GM23338 (cell line): Measurements from ENCODE around the gene WDR17. TPM values are rescaled to one million over a fixed set of nuclear protein-coding genes. Genes with fewer than 3 reads are reported as not detected.

Source experiments
- ATAC-seq: fragments of 200-7000 bp; cut with Tn5 transposase; 3 replicates; pipeline ENCODE4 v1.9.1; 2020
- DNase-seq: peaks from one replicate; pipeline ENCODE4 v3.0.0-alpha.2; 2015; ENCODE audit warnings: low spot score
- H2AFZ ChIP-seq: fragments of 200-600 bp; sonication (generic); 2 replicates; pipeline ENCODE4 v1.8.0; 2016; ENCODE audit warnings: antibody characterized with exemption, mild to moderate bottlenecking, moderate library complexity
- H3F3A ChIP-seq: fragments of 200-600 bp; sonication (generic); replicated peaks from 2 replicates; pipeline ENCODE4 v1.8.0; 2017; ENCODE audit warnings: antibody characterized with exemption, mixed run types, low read depth
- H3K27ac ChIP-seq: fragments of 200-600 bp; sonication (generic); 2 replicates; pipeline ENCODE4 v1.6.1; 2016; ENCODE audit warnings: low read depth
- H3K27me3 ChIP-seq: fragments of 200-600 bp; sonication (generic); 2 replicates; pipeline ENCODE4 v1.8.0; 2016; ENCODE audit warnings: mild to moderate bottlenecking, mixed run types, moderate library complexity; ENCODE audit not compliant: insufficient read depth
- H3K36me3 ChIP-seq: fragments of 200-600 bp; sonication (generic); 2 replicates; pipeline ENCODE4 v1.8.0; 2016; ENCODE audit warnings: mild to moderate bottlenecking; ENCODE audit not compliant: insufficient read depth
- H3K4me1 ChIP-seq: fragments of 200-600 bp; sonication (generic); 2 replicates; pipeline ENCODE4 v1.8.0; 2016; ENCODE audit warnings: mild to moderate bottlenecking, moderate library complexity; ENCODE audit not compliant: insufficient read depth
- H3K4me2 ChIP-seq: fragments of 200-600 bp; sonication (generic); 2 replicates; pipeline ENCODE4 v1.7.1; 2017; ENCODE audit warnings: mixed run types
- H3K4me3 ChIP-seq: fragments of 200-600 bp; sonication (generic); 2 replicates; pipeline ENCODE4 v1.6.1; 2016; ENCODE audit warnings: mixed run types
- H3K79me2 ChIP-seq: fragments of 200-600 bp; sonication (generic); replicated peaks from 2 replicates; pipeline ENCODE4 v1.8.0; 2017; ENCODE audit warnings: mild to moderate bottlenecking; ENCODE audit not compliant: insufficient read depth
- H3K9me2 ChIP-seq: fragments of 200-600 bp; sonication (generic); 2 replicates; pipeline ENCODE4 v1.8.0; 2017; ENCODE audit not compliant: insufficient read depth
- H4K20me1 ChIP-seq: fragments of 200-600 bp; sonication (generic); replicated peaks from 2 replicates; pipeline ENCODE4 v1.8.0; 2017; ENCODE audit warnings: mild to moderate bottlenecking; ENCODE audit not compliant: insufficient read depth
- H3K27ac Mint-ChIP-seq: 2 replicates; pipeline ENCODE4 v1.8.0; 2020; ENCODE audit warnings: inconsistent platforms, mild to moderate bottlenecking, moderate library complexity, mixed read lengths
- H3K27me3 Mint-ChIP-seq: 3 replicates; pipeline ENCODE4 v1.8.0; 2022; ENCODE audit warnings: low read depth, mild to moderate bottlenecking, moderate library complexity, mixed read lengths, inconsistent platforms; ENCODE audit not compliant: insufficient read depth, poor library complexity
- H3K36me3 Mint-ChIP-seq: 3 replicates; pipeline ENCODE4 v1.8.0; 2021; ENCODE audit warnings: low read depth, mild to moderate bottlenecking, inconsistent platforms, moderate library complexity, mixed read lengths
- H3K4me1 Mint-ChIP-seq: 3 replicates; pipeline ENCODE4 v1.8.0; 2020; ENCODE audit warnings: mild to moderate bottlenecking, inconsistent platforms, mixed read lengths
- H3K4me3 Mint-ChIP-seq: 3 replicates; pipeline ENCODE4 v1.8.0; 2021; ENCODE audit warnings: moderate library complexity, mild to moderate bottlenecking, inconsistent platforms, mixed read lengths
- H3K9me3 Mint-ChIP-seq: 3 replicates; pipeline ENCODE4 v1.8.0; 2020; ENCODE audit warnings: moderate library complexity, mild to moderate bottlenecking, inconsistent platforms, mixed read lengths
- CREB1 ChIP-seq: fragments of 250-450 bp; sonication (Bioruptor Pico); IDR thresholded peaks from 2 replicates; pipeline ENCODE4 v1.5.0; 2020; ENCODE audit warnings: low read depth, mild to moderate bottlenecking, moderate library complexity
- CTCF ChIP-seq, 2 experiments: fragments of 200-600 bp in 1 of 2; sonication (generic) in 1 of 2; conservative IDR thresholded peaks; 2 replicates each; pipeline versions ENCODE4 v1.5.1 to v1.6.1; 2016 to 2017; ENCODE audit warnings: antibody characterized with exemption in 2 of 2, low read depth in 2 of 2, mild to moderate bottlenecking in 2 of 2, moderate library complexity in 1 of 2
- EZH2 ChIP-seq: fragments of 200-600 bp; sonication (generic); IDR thresholded peaks from one replicate; pipeline ENCODE4 v1.8.0; 2017; ENCODE audit warnings: antibody characterized with exemption, mild to moderate bottlenecking, low read depth; ENCODE audit not compliant: unreplicated experiment
- EZH2phosphoT487 ChIP-seq: fragments of 200-600 bp; sonication (generic); IDR thresholded peaks from one replicate; pipeline ENCODE4 v1.8.1; 2018; ENCODE audit warnings: antibody characterized with exemption; ENCODE audit not compliant: unreplicated experiment
- JUNB ChIP-seq: IDR thresholded peaks from one replicate; pipeline ENCODE4 v1.6.1; 2016; ENCODE audit warnings: antibody characterized with exemption; ENCODE audit not compliant: unreplicated experiment
- NANOG ChIP-seq: IDR thresholded peaks from 2 replicates; pipeline ENCODE4 v1.6.1; 2016; ENCODE audit warnings: antibody characterized with exemption, borderline replicate concordance
- POLR2AphosphoS5 ChIP-seq: IDR thresholded peaks from 2 replicates; pipeline ENCODE4 v1.6.1; 2016; ENCODE audit warnings: antibody characterized with exemption, low read depth
- STAT1 ChIP-seq: IDR thresholded peaks from one replicate; pipeline ENCODE4 v1.6.1; 2016; ENCODE audit warnings: antibody characterized with exemption; ENCODE audit not compliant: unreplicated experiment
- ZNF114 ChIP-seq: fragments of 250-450 bp; sonication (Bioruptor Pico); IDR thresholded peaks from 2 replicates; pipeline ENCODE4 v1.5.0; 2020; ENCODE audit warnings: mild to moderate bottlenecking, moderate library complexity
- ZNF331 ChIP-seq: fragments of 250-450 bp; sonication (Bioruptor Pico); IDR thresholded peaks from 2 replicates; pipeline ENCODE4 v1.5.0; 2020; ENCODE audit warnings: low read depth, mild to moderate bottlenecking, moderate library complexity
- ZNF462 ChIP-seq: fragments of 250-450 bp; sonication (Bioruptor Pico); IDR thresholded peaks from 2 replicates; pipeline ENCODE4 v1.5.0; 2020; ENCODE audit warnings: mild to moderate bottlenecking, moderate library complexity
- polyA plus RNA-seq: library from polyadenylated mRNA; unstranded; fragments of >200 nt; fragmentation: Nextera tagmentation; extraction: Ambion mirVana; gene quantifications from 2 replicates; pipeline ENCODE4 v1.2.1, GENCODE V29; 2016
- total RNA-seq: library from RNA; depleted of rRNA; stranded (reverse); fragments of >200 nt; shearing (Covaris generic); gene quantifications from 2 replicates; pipeline ENCODE4 v1.2.3, GENCODE V29; 2014
- TF ChIP-seq, protein P1 (sequence below): IDR thresholded peaks from one replicate; pipeline ENCODE4 v1.6.1; 2018; ENCODE audit warnings: antibody characterized with exemption; ENCODE audit not compliant: unreplicated experiment
- TF ChIP-seq, protein P2 (sequence below): IDR thresholded peaks from 2 replicates; pipeline ENCODE4 v1.6.1; 2016; ENCODE audit warnings: antibody characterized with exemption

Gene WDR17
- total and polyA plus RNA-seq, 2 experiments from 2014 or later, result 1.9 to 4.3 TPM

DNA sequence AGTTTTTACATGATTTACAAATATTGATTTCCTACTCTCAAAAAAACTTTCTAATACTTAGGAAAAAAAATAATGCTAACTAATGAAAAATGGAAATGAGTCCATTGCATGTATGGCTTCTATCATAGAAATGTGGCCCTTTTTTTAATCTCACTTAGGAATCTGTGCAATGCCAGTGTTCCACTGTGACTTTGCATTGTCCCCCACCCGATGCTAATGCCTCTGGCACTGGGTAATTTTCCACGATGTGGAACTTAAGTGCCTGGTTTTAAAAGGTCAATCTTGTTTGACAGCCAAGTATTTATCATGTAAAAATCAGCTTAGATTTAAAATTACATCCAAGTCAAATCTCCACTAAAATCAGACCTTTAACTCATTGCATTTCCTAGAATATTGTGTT, 76.6 kb downstream of the WDR17 start:
- no peaks in the 10 kb centered on the region for H4K20me1 ChIP-seq
- no peaks in the 10 kb centered on the region for H3K36me3 ChIP-seq
- no peak overlapping the region for H2AFZ ChIP-seq
- H3K27me3 ChIP-seq, result no peaks in the 10 kb centered on the region
- Mint-ChIP-seq H3K27me3 (peaks cover 2% of the 10 kb centered on the region), H3K4me1 (no peaks in the 10 kb centered on the region), H3K27ac (no peak overlapping the region), H3K4me3 (no peak overlapping the region), H3K9me3 (no peaks in the 10 kb centered on the region; the same call in 2 of the 3 replicates), H3K36me3 (no peaks in the 10 kb centered on the region)
- ATAC-seq, result no peak
- H3K9me2 ChIP-seq, result no peaks in the 10 kb centered on the region
- peaks cover 3% of the 10 kb centered on the region; the same call in 1 of the 2 replicates for H3K4me1 ChIP-seq
- H3K4me2 ChIP-seq, result no peak overlapping the region
- H3K4me3 ChIP-seq, result no peak overlapping the region
- H3K27ac ChIP-seq, result no peak overlapping the region
- no peaks in the 10 kb centered on the region for H3K79me2 ChIP-seq
- no peaks in the 10 kb centered on the region for H3F3A ChIP-seq
- DNase-seq, result no peak
- TF ChIP-seq, protein P1, sequence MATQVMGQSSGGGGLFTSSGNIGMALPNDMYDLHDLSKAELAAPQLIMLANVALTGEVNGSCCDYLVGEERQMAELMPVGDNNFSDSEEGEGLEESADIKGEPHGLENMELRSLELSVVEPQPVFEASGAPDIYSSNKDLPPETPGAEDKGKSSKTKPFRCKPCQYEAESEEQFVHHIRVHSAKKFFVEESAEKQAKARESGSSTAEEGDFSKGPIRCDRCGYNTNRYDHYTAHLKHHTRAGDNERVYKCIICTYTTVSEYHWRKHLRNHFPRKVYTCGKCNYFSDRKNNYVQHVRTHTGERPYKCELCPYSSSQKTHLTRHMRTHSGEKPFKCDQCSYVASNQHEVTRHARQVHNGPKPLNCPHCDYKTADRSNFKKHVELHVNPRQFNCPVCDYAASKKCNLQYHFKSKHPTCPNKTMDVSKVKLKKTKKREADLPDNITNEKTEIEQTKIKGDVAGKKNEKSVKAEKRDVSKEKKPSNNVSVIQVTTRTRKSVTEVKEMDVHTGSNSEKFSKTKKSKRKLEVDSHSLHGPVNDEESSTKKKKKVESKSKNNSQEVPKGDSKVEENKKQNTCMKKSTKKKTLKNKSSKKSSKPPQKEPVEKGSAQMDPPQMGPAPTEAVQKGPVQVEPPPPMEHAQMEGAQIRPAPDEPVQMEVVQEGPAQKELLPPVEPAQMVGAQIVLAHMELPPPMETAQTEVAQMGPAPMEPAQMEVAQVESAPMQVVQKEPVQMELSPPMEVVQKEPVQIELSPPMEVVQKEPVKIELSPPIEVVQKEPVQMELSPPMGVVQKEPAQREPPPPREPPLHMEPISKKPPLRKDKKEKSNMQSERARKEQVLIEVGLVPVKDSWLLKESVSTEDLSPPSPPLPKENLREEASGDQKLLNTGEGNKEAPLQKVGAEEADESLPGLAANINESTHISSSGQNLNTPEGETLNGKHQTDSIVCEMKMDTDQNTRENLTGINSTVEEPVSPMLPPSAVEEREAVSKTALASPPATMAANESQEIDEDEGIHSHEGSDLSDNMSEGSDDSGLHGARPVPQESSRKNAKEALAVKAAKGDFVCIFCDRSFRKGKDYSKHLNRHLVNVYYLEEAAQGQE, result no peak
- TF ChIP-seq ZNF331 (no peak), POLR2AphosphoS5 (no peak), EZH2 (no peak), NANOG (no peak), EZH2phosphoT487 (no peak), ZNF114 (no peak), STAT1 (no peak), CREB1 (CRISPR knock-in tag) (no peak), CTCF (conservative IDR thresholded peaks at IDR 0.05; ENCODE audit: low read depth in 2 of 2) (no peak), JUNB (no peak), ZNF462 (no peak)
- TF ChIP-seq, protein P2, sequence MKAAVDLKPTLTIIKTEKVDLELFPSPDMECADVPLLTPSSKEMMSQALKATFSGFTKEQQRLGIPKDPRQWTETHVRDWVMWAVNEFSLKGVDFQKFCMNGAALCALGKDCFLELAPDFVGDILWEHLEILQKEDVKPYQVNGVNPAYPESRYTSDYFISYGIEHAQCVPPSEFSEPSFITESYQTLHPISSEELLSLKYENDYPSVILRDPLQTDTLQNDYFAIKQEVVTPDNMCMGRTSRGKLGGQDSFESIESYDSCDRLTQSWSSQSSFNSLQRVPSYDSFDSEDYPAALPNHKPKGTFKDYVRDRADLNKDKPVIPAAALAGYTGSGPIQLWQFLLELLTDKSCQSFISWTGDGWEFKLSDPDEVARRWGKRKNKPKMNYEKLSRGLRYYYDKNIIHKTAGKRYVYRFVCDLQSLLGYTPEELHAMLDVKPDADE, result no peak
